Neuronal stem cell (in vitro differentiated cells): ENCODE data around the gene COMP.

Source experiments
- DNase-seq: peaks from one replicate; pipeline ENCODE4 v3.0.0-alpha.2; 2013; ENCODE audit warnings: low spot score
- H2AFZ ChIP-seq: one replicate; pipeline ENCODE4 v1.6.1; 2013; ENCODE audit warnings: mild to moderate bottlenecking, low read length, inconsistent platforms
- H2AK5ac ChIP-seq: 2 replicates; pipeline ENCODE4 v1.6.1; 2013; ENCODE audit warnings: low read depth, mild to moderate bottlenecking, inconsistent platforms, low read length, moderate library complexity, mixed read lengths
- H2BK120ac ChIP-seq: 2 replicates; pipeline ENCODE4 v1.6.1; 2013; ENCODE audit warnings: low read depth, mild to moderate bottlenecking, inconsistent platforms, low read length, moderate library complexity, mixed read lengths
- H2BK12ac ChIP-seq: one replicate; pipeline ENCODE4 v1.6.1; 2013; ENCODE audit warnings: low read length, inconsistent platforms
- H2BK15ac ChIP-seq: 2 replicates; pipeline ENCODE4 v1.6.1; 2013; ENCODE audit warnings: mild to moderate bottlenecking, low read length, inconsistent platforms, mixed read lengths
- H2BK5ac ChIP-seq: one replicate; pipeline ENCODE4 v1.6.1; 2013; ENCODE audit warnings: inconsistent platforms, mild to moderate bottlenecking, low read length, moderate library complexity
- H3K14ac ChIP-seq: one replicate; pipeline ENCODE4 v1.6.1; 2013; ENCODE audit warnings: low read length, inconsistent platforms
- H3K18ac ChIP-seq: 2 replicates; pipeline ENCODE4 v1.6.1; 2013; ENCODE audit warnings: low read length, inconsistent platforms
- H3K23ac ChIP-seq: 2 replicates; pipeline ENCODE4 v1.6.1; 2013; ENCODE audit warnings: low read depth, mild to moderate bottlenecking, mixed read lengths, low read length, inconsistent platforms; ENCODE audit not compliant: poor library complexity
- H3K27ac ChIP-seq: replicated peaks from 3 replicates; pipeline ENCODE4 v1.5.1; 2013; ENCODE audit warnings: low read length, inconsistent platforms
- H3K27me3 ChIP-seq, 3 experiments: 2 replicates each; pipeline ENCODE4 v1.6.1; 2013; ENCODE audit warnings: low read length in 3 of 3, mild to moderate bottlenecking in 2 of 3, inconsistent platforms in 1 of 3, low read depth in 1 of 3, mixed read lengths in 1 of 3, moderate library complexity in 1 of 3; ENCODE audit not compliant: control insufficient read depth in 3 of 3, insufficient read depth in 3 of 3
- H3K36me3 ChIP-seq, 2 donors: replicated peaks in 1 of 2; 2 replicates each; pipeline ENCODE4 v1.6.1; 2013; ENCODE audit warnings: low read length in 2 of 2; ENCODE audit not compliant: control insufficient read depth in 2 of 2, insufficient read depth in 2 of 2
- H3K4ac ChIP-seq: 2 replicates; pipeline ENCODE4 v1.6.1; 2013; ENCODE audit warnings: inconsistent platforms, mild to moderate bottlenecking, low read length, moderate library complexity
- H3K4me1 ChIP-seq, 2 donors: 1 replicate in 1 of 2; 2 replicates in 1 of 2; pipeline ENCODE4 v1.6.1; 2013; ENCODE audit warnings: low read length in 2 of 2, low read depth in 1 of 2; ENCODE audit not compliant: control insufficient read depth in 2 of 2, insufficient read depth in 1 of 2
- H3K4me2 ChIP-seq: one replicate; pipeline ENCODE4 v1.6.1; 2013; ENCODE audit warnings: mild to moderate bottlenecking, low read length, inconsistent platforms; ENCODE audit not compliant: insufficient read depth, poor library complexity, severe bottlenecking
- H3K4me3 ChIP-seq, 2 donors: 2 replicates each; pipeline ENCODE4 v1.5.1; 2013; ENCODE audit warnings: low read length in 2 of 2, mild to moderate bottlenecking in 2 of 2, inconsistent platforms in 1 of 2, moderate library complexity in 1 of 2
- H3K79me1 ChIP-seq: one replicate; pipeline ENCODE4 v1.6.1; 2013; ENCODE audit warnings: low read depth, mild to moderate bottlenecking, inconsistent platforms, low read length, moderate library complexity
- H3K9ac ChIP-seq: one replicate; pipeline ENCODE4 v1.6.1; 2013; ENCODE audit warnings: mild to moderate bottlenecking, low read depth, low read length, inconsistent platforms; ENCODE audit not compliant: poor library complexity
- H3K9me3 ChIP-seq, 2 donors: replicated peaks in 1 of 2; 2 replicates each; pipeline versions ENCODE3 to v1.6.1; 2013; ENCODE audit warnings: low read length in 2 of 2, mild to moderate bottlenecking in 2 of 2, inconsistent platforms in 1 of 2, low read depth in 1 of 2, mixed read lengths in 1 of 2, moderate library complexity in 1 of 2; ENCODE audit not compliant: control insufficient read depth in 2 of 2, insufficient read depth in 1 of 2
- H4K8ac ChIP-seq: one replicate; pipeline ENCODE4 v1.6.1; 2013; ENCODE audit warnings: low read depth, mild to moderate bottlenecking, inconsistent platforms, low read length, moderate library complexity
- H4K91ac ChIP-seq: one replicate; pipeline ENCODE4 v1.6.1; 2013; ENCODE audit warnings: low read length, low read depth, mild to moderate bottlenecking, inconsistent platforms; ENCODE audit not compliant: poor library complexity
- WGBS, 2 donors: extraction: QIAGEN DNeasy Blood & Tissue Kit; methylation state at CpG; one replicate each; pipeline ENCODE4 v1.1.7; 2013; ENCODE audit warnings: missing lambda C conversion rate in 2 of 2, mixed read lengths in 1 of 2; ENCODE audit not compliant: insufficient read length in 2 of 2, insufficient replicate concordance in 1 of 2; ENCODE audit errors: extremely low coverage in 2 of 2; 5-methylcytosine and 5-hydroxymethylcytosine counted together

COMP gene

GRCh38 chr19:18781047-18781600 lies 10.0 kb downstream of the COMP start:
- peak overlapping the region; percentile 40 for H2AK5ac ChIP-seq
- H3K27ac ChIP-seq: no peak overlapping the region
- no peak overlapping the region for H3K4ac ChIP-seq
- no peak overlapping the region for H3K14ac ChIP-seq
- peaks cover 5 to 11% of the 10 kb centered on the region in 2 donors for H3K4me1 ChIP-seq
- H3K9me3 ChIP-seq: peaks cover 0 to 3% of the 10 kb centered on the region in 2 donors
- no peak overlapping the region for H2BK12ac ChIP-seq
- no peak overlapping the region for H4K91ac ChIP-seq
- no peak overlapping the region for H3K4me2 ChIP-seq
- no CpG with 5 or more reads among the region's 14 CpGs for WGBS, 2 donors
- no peaks in the 10 kb centered on the region for H3K36me3 ChIP-seq
- no peak overlapping the region for H2BK15ac ChIP-seq
- no peak overlapping the region for H2BK5ac ChIP-seq
- DNase-seq: no peak
- H3K79me1 ChIP-seq: no peaks in the 10 kb centered on the region
- H3K18ac ChIP-seq: no peak overlapping the region
- no peak overlapping the region for H2BK120ac ChIP-seq
- H3K9ac ChIP-seq: no peak overlapping the region
- H4K8ac ChIP-seq: no peak overlapping the region
- H3K4me3 ChIP-seq: no peak overlapping the region
- H3K27me3 ChIP-seq: peaks cover 2 to 57% (median 21%) of the 10 kb centered on the region in 3 experiments
- H3K23ac ChIP-seq: no peak overlapping the region
- H2AFZ ChIP-seq: no peak overlapping the region

GRCh38 chr19:18780631-18781030 lies 10.5 kb downstream of the COMP start:
- no peaks in the 10 kb centered on the region for H3K36me3 ChIP-seq
- no peak overlapping the region for H2BK12ac ChIP-seq
- no peak overlapping the region for H3K27ac ChIP-seq
- peaks cover 3 to 9% of the 10 kb centered on the region in 2 donors for H3K4me1 ChIP-seq
- H3K18ac ChIP-seq: no peak overlapping the region
- no CpG with 5 or more reads among the region's 10 CpGs for WGBS, 2 donors
- no peak overlapping the region for H3K23ac ChIP-seq
- no peak overlapping the region for H3K14ac ChIP-seq
- peaks cover 0 to 2% of the 10 kb centered on the region in 2 donors for H3K9me3 ChIP-seq
- H3K4ac ChIP-seq: no peak overlapping the region
- DNase-seq: no peak
- H3K9ac ChIP-seq: no peak overlapping the region
- H2BK15ac ChIP-seq: no peak overlapping the region
- H4K8ac ChIP-seq: no peak overlapping the region
- no peak overlapping the region for H2AK5ac ChIP-seq
- H3K4me3 ChIP-seq: no peak overlapping the region
- H4K91ac ChIP-seq: no peak overlapping the region
- no peak overlapping the region for H2BK5ac ChIP-seq
- no peak overlapping the region for H2AFZ ChIP-seq
- peaks cover 0 to 53% (median 17%) of the 10 kb centered on the region in 3 experiments for H3K27me3 ChIP-seq
- H2BK120ac ChIP-seq: no peak overlapping the region
- H3K79me1 ChIP-seq: no peaks in the 10 kb centered on the region
- H3K4me2 ChIP-seq: no peak overlapping the region

- Histone ChIP-seq H3K4me2 (no peak overlapping the region), H4K8ac (no peak overlapping the region), H3K4me1 (peaks cover 0 to 5% of the 10 kb centered on the region in 2 donors), H2AFZ (no peak overlapping the region), H2AK5ac (no peak overlapping the region), H3K9ac (no peak overlapping the region), H2BK12ac (no peak overlapping the region), H3K14ac (no peak overlapping the region), H2BK5ac (no peak overlapping the region), H3K4me3 (no peak overlapping the region), H3K27ac (no peak overlapping the region), H2BK120ac (no peak overlapping the region), H3K4ac (no peak overlapping the region), H3K79me1 (no peaks in the 10 kb centered on the region), H4K91ac (no peak overlapping the region), H3K18ac (peak overlapping the region; percentile 27), H3K36me3 (no peaks in the 10 kb centered on the region), H3K23ac (no peak overlapping the region), H2BK15ac (no peak overlapping the region), H3K27me3 (peaks cover 0 to 49% (median 13%) of the 10 kb centered on the region in 3 experiments), H3K9me3 (peaks cover 0 to 2% of the 10 kb centered on the region in 2 donors)
- no peak for DNase-seq
- WGBS, 2 donors: no CpG with 5 or more reads among the region's 17 CpGs
Measured at GRCh38 chr19:18780081-18780480, 11.0 kb downstream of the COMP start.

- Histone ChIP-seq H2BK12ac (no peak overlapping the region), H3K27ac (no peak overlapping the region), H4K8ac (no peak overlapping the region), H3K18ac (peak overlapping the region; percentile 64), H3K36me3 (no peaks in the 10 kb centered on the region), H3K9me3 (no peaks in the 10 kb centered on the region), H4K91ac (no peak overlapping the region), H2BK5ac (no peak overlapping the region), H3K79me1 (no peaks in the 10 kb centered on the region), H3K4me1 (peaks cover 0 to 2% of the 10 kb centered on the region in 2 donors), H3K4me2 (no peak overlapping the region), H3K9ac (no peak overlapping the region), H3K4me3 (no peak overlapping the region), H2BK15ac (no peak overlapping the region), H3K14ac (no peak overlapping the region), H2AFZ (no peak overlapping the region), H2BK120ac (no peak overlapping the region), H3K23ac (peak overlapping the region; percentile 37), H3K4ac (no peak overlapping the region), H3K27me3 (peaks cover 0 to 39% (median 2%) of the 10 kb centered on the region in 3 experiments), H2AK5ac (peak overlapping the region; percentile 68)
- DNase-seq: no peak
- no CpG with 5 or more reads among the region's 14 CpGs for WGBS, 2 donors
Measured at GRCh38 chr19:18778826-18779495, 12.1 kb downstream of the COMP start.
